HG02938 (cell line): ENCODE measurements around the gene FBXO11.
"Not testable (repeated sequence)": the region's sequence is repeated elsewhere in the genome, so short reads cannot be mapped to it uniquely, and the experiment has no call there.

ENCODE experiments used
- ATAC-seq: cut with Tn5 transposase; IDR thresholded peaks from one replicate; pipeline ENCODE4 v1.9.1; 2021; ENCODE audit warnings: mild to moderate bottlenecking, moderate library complexity; ENCODE audit not compliant: unreplicated experiment

FBXO11 gene

GRCh38 chr2:47862949-47863348 lies 43.3 kb downstream of the FBXO11 start:
- ATAC-seq, result no peak

- ATAC-seq, result not testable (repeated sequence)
Observed at GRCh38 chr2:47853067-47853777, 53.1 kb downstream of the FBXO11 start.

- ATAC-seq, result no peak
Observed at GRCh38 chr2:47850198-47850597, 56.1 kb downstream of the FBXO11 start.

DNA sequence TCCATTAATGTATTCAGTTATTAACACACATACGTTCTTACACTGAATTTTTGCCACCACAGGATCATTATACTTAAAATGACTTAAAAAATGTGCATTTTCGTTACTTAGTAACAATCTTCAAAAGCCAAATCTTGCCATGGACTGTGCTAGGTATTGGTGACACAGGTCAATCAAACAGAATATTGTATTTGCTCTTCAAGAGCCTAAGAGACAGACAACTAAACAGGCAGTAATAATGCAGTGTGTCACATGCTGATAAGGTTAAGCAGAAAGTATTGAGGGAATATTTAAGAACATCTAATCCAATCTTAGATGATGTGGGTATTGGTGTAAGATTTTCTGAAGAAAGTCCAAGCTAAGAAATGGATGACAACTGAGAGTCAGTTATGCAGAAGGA lies 56.9 kb downstream of the FBXO11 start:
- no peak for ATAC-seq

GRCh38 chr2:47844162-47844561 lies 62.1 kb downstream of the FBXO11 start:
- no peak for ATAC-seq

DNA sequence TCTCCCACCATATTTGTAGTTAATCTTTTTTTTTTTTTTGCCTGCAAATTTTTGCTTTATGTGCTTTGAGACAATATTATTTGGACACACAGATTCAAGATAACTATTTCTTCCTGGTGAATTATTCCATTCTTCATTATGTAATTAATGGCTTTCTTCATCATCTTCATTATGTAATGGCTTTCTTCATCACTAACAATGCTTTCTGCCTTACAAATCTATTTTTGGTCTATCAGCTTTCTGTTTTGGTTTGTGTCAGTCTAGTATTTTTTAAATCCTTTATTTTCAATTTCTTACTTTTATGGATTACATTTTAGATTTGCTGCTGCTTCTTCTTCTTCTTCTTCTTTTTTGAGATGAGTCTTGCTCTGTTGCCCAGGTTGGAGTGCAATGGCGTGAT lies 62.9 kb downstream of the FBXO11 start:
- ATAC-seq, result no peak

- no peak for ATAC-seq
Observed at GRCh38 chr2:47842846-47843245, 63.5 kb downstream of the FBXO11 start.

DNA sequence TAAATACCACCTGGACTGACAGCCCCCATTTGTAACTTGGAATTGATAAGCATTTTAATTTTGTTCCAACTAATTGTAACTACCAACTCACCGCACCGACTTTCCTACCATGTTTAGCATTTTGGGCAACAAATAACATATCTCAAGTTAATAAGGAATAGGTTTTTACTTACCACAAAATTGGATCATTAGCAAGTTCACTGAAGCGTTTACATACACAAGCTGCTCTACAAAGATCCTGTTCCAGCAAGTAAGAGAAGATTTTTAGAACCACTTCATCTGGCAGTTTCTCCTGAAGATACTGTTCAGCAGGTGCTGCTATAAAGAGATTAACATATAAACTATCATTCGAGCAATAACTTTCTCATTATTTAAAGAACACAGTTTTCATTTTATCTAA lies 67.6 kb downstream of the FBXO11 start:
- ATAC-seq, result no peak

- no peak for ATAC-seq
Observed at GRCh38 chr2:47838249-47838648, 68.0 kb downstream of the FBXO11 start.

DNA sequence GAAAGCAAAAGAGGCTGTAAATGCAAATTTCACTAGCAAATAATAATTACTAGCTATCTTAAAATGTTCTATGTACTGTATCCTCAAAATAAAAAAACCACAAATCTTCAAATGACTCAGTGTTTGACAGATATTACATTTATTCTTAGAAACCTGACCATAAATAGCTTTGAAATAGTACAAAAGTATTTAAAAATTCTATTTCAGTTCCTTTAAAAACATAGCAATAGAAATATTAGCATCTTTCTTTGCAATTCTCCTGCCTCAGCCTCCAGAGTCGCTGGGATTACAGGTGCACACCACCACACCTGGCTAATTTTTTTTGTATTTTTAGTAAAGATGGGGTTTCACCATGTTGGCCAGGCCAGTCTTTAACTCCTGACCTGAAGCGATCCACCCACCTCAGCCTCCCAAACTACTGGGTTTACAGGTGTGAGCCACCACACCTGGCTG lies 72.8 kb downstream of the FBXO11 start:
- ATAC-seq, result peak; percentile 84

- ATAC-seq, result no peak
Observed at GRCh38 chr2:47822518-47822917, 83.8 kb downstream of the FBXO11 start.

DNA sequence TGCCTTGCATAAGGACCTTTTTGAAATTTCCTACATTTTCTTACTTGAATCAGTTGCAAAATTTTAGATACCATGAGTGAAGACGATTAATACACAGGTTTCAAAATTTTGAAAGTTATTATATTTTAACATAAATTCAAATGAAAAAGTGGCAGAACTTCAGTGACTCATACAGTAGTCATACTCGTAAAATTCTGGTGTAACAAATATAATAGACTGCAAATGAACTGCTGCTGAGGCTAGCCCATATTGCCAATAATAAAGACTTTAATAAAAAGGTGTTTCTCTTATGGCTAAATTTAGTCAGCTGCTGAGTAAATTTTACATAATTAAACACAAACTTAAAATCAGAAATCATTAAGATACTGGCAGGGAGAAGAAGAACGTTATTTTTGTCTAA lies 86.5 kb downstream of the FBXO11 start:
- ATAC-seq, result no peak

GRCh38 chr2:47818777-47819176 lies 87.5 kb downstream of the FBXO11 start:
- ATAC-seq, result no peak

DNA sequence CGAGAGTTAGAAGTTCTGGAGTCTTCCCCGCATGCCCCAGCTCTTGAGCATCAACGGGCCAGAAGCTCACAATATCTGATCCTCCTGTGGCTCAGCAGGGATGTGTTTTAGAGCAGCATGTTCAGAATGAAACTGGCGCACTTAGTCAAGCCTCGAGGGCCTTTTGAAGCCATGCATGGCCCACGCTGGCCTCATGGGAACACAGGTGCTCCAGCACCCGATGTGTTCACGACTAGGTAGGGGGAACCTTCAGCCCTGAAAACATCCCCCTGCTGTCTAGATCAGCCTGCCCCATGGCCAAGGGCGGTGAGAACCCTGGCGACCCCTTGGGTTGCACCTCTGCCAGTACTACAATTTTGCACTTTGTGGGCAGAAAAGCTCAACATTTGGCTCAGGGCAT lies 90.5 kb downstream of the FBXO11 start:
- peak; percentile 52 for ATAC-seq

GRCh38 chr2:47811668-47812067 lies 94.6 kb downstream of the FBXO11 start:
- ATAC-seq, result no peak

GRCh38 chr2:47810850-47811249 lies 95.4 kb downstream of the FBXO11 start:
- no peak for ATAC-seq

- no peak for ATAC-seq
Observed at GRCh38 chr2:47809903-47810302, 96.4 kb downstream of the FBXO11 start.

GRCh38 chr2:47808614-47809013 lies 97.7 kb downstream of the FBXO11 start:
- ATAC-seq, result no peak

DNA sequence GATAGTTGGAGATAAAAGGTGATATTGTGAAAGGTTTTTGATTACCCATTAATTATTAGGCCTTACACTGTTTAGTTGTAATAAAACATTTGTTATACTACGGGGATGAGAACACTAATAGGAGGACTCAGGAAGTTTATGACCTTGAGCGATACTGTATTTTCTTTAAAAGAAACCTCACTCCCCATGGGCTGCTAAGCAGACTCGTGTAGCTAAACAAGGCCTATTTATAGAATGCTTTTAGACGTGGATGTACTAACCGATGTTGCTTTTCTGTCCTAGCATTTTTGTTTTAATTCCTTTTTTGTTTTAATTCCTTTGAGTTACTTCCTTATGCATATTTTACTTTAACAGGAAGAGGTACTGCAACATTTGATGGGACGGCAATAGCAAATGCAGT lies 100.4 kb downstream of the FBXO11 start:
- no peak for ATAC-seq

DNA sequence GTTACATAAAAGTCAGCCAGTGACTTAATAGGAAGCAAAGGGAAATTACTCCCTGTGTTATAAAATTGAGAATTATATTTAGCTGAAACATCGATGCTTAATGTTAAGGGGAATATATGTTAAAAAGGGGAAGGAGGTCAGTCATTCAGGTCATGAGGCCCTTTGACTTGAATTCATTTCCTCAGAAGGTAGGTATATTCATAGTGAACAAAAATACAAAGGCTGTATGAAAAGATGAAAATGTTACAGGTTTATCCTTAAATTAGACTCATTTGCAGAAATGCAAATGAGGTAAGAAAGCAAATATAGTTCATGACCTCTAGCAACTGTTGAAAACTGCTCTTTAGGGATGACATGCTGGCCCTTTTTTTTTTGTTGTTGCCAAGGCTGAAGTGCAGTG lies 102.5 kb downstream of the FBXO11 start:
- ATAC-seq, result no peak

- ATAC-seq, result no peak
Observed at GRCh38 chr2:47803363-47803762, 102.9 kb downstream of the FBXO11 start.

DNA sequence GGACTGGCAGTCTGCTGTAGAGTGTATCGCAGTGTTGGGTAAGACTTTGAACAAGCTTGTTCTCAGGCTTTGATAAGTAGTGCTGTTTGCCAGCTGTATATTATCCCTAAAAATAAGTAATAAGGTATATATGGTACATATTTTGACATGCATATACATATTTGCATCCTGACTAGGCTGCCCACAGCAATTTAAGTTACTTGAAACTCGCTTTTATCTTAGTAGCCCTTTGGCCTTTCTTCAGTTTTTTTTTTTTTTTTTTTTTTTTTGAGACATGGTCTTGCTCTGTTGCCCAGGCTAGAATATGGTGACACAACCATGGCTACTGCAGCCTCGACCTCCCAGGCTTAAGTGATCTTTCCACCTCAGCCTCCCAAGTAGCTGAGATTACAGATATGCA lies 105.2 kb downstream of the FBXO11 start:
- ATAC-seq, result no peak

- ATAC-seq, result no peak
Observed at GRCh38 chr2:47799031-47799609, 107.2 kb downstream of the FBXO11 start.
